Measurements from ENCODE around the gene TPRA1. TPM values are rescaled to one million over a fixed set of nuclear protein-coding genes. Genes with fewer than 3 reads are reported as not detected.

TPRA1 gene
- total and polyA plus RNA-seq, 2 of the 4 experiments (the other 2 are of a cell fraction), result 17.9 to 40.1 TPM

- Histone ChIP-seq H4K91ac (ENCODE audit: insufficient read depth, low read depth, low read length) (no peak overlapping the region), H3K9me1 (ENCODE audit: insufficient read depth, low read length) (no peaks in the 10 kb centered on the region), H2AFZ (replicated peaks; ENCODE audit: low read length, poor library complexity) (no peak overlapping the region), H3K18ac (ENCODE audit: low read depth, low read length) (no peak overlapping the region), H4K8ac (ENCODE audit: low read depth in 2 of 2, low read length in 2 of 2) (no peak overlapping the region), H4K20me1 (ENCODE audit: insufficient read depth, low read length) (no peaks in the 10 kb centered on the region), H3K14ac (replicated peaks; ENCODE audit: low read depth, low read length) (no peak overlapping the region), H3K27me3 (ENCODE audit: control insufficient read depth, insufficient read depth, low read length) (peaks cover 17% of the 10 kb centered on the region), H2BK5ac (ENCODE audit: low read depth, low read length, poor library complexity, severe bottlenecking) (no peak overlapping the region), H3K27ac (ENCODE audit: insufficient read depth, low read length) (no peak overlapping the region), H3K4ac (ENCODE audit: low read depth, low read length) (no peak overlapping the region), H3K23ac (ENCODE audit: low read depth, low read length) (no peak overlapping the region), H3K79me1 (ENCODE audit: low read depth in 1 of 2, low read length in 2 of 2) (no peaks in the 10 kb centered on the region), H2BK120ac (ENCODE audit: low read depth, low read length) (no peak overlapping the region), H2BK15ac (ENCODE audit: low read depth, low read length) (no peak overlapping the region), H2AK5ac (ENCODE audit: low read depth, low read length) (no peak overlapping the region), H3K4me3 (ENCODE audit: insufficient read depth, low read depth, low read length) (no peak overlapping the region), H3K36me3 (ENCODE audit: control insufficient read depth, insufficient read depth, low read length) (no peaks in the 10 kb centered on the region), H3K4me1 (ENCODE audit: control insufficient read depth, insufficient read depth, low read length) (no peaks in the 10 kb centered on the region; the same call in 1 of the 2 replicates), H3K9me3 (ENCODE audit: control insufficient read depth, insufficient read depth, low read length) (no peaks in the 10 kb centered on the region), H3K56ac (ENCODE audit: extremely low read depth, insufficient read depth, low read length) (no peak overlapping the region), H3K9ac (ENCODE audit: low read depth, low read length) (no peak overlapping the region), H4K5ac (ENCODE audit: low read depth, low read length) (no peak overlapping the region), H2BK20ac (ENCODE audit: low read depth, low read length) (no peak overlapping the region), H2AK9ac (replicated peaks; ENCODE audit: low read depth, low read length, poor library complexity) (no peak overlapping the region), H3K4me2 (ENCODE audit: low read depth, low read length) (no peak overlapping the region)
- in situ Hi-C loops (cut with MboI; ENCODE audit: low sequenced_read_pairs) (loop anchor here (10.0 kb wide), 1 partner anchor 871 kb away; no protein-coding TSS in a partner anchor), dilution Hi-C loops (cut with HindIII; ENCODE audit: low sequenced_read_pairs, unreplicated experiment) (no loop called here), intact Hi-C loops (cut with micrococcal nuclease) (loop anchor here (2.0 to 10.0 kb wide), 2 partner anchors 541 to 867 kb away; no protein-coding TSS in a partner anchor)
- no peak for DNase-seq
- WGBS, 2 experiments (ENCODE audit: extremely low coverage in 2 of 2, insufficient read length in 1 of 2), result 86% methylated on average over 6 of the region's 14 CpGs; no CpG with 5 or more reads in 1 of the 2 experiments
- no TSS peak for BruUV-seq (replicated peaks)
- POLR2A ChIA-PET (ENCODE audit: unreplicated experiment), result no interaction called here
- CTCF ChIA-PET, result no interaction called here
- ATAC-seq (ENCODE audit: low read depth), result no peak
- TF ChIP-seq RCOR1 (IDR thresholded peaks at IDR 0.05; ENCODE audit: insufficient replicate concordance, low read length) (no peak), MAFK (IDR thresholded peaks at IDR 0.05; ENCODE audit: low read depth, low read length) (no peak), SMC3 (IDR thresholded peaks at IDR 0.05; ENCODE audit: low read depth, low read length) (no peak), NFE2L2 (IDR thresholded peaks at IDR 0.05; ENCODE audit: low read depth, low read length) (no peak), POLR2A (IDR thresholded peaks at IDR 0.05; ENCODE audit: low read depth, low read length) (no peak), MXI1 (IDR thresholded peaks at IDR 0.05; ENCODE audit: borderline replicate concordance, low read depth, low read length) (no peak), CHD1 (IDR thresholded peaks at IDR 0.05; ENCODE audit: low read depth, low read length) (no peak), MAZ (IDR thresholded peaks at IDR 0.05; ENCODE audit: borderline replicate concordance, low read depth, low read length) (no peak), BHLHE40 (IDR thresholded peaks at IDR 0.05; ENCODE audit: low read depth, low read length) (no peak), FOS (IDR thresholded peaks at IDR 0.05; ENCODE audit: low read depth, low read length) (no peak), ELK1 (IDR thresholded peaks at IDR 0.05; ENCODE audit: borderline replicate concordance, low read depth, low read length) (no peak), CTCF (conservative IDR thresholded peaks at IDR 0.05; ENCODE audit: low read depth, low read length) (no peak), CEBPB (IDR thresholded peaks at IDR 0.05; ENCODE audit: low read depth, low read length) (no peak), RFX5 (IDR thresholded peaks at IDR 0.05; ENCODE audit: low read depth, low read length) (no peak)
- TF ChIP-seq, protein P1, sequence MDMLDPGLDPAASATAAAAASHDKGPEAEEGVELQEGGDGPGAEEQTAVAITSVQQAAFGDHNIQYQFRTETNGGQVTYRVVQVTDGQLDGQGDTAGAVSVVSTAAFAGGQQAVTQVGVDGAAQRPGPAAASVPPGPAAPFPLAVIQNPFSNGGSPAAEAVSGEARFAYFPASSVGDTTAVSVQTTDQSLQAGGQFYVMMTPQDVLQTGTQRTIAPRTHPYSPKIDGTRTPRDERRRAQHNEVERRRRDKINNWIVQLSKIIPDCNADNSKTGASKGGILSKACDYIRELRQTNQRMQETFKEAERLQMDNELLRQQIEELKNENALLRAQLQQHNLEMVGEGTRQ (IDR thresholded peaks at IDR 0.05; ENCODE audit: low read depth, low read length), result no peak
Observed at GRCh38 chr3:127545711-127546457, 44.6 kb downstream of the TPRA1 start.
